Liver (tissue), 9 donors: Measurements from ENCODE around the gene IRX6. TPM values are rescaled to one million over a fixed set of nuclear protein-coding genes. Genes with fewer than 3 reads are reported as not detected.

ENCODE experiments used
- DNase-seq: peaks from one replicate; pipeline ENCODE4 v3.0.0-alpha.2; 2017; ENCODE audit warnings: low spot score
- H3K27ac ChIP-seq, 2 donors: one replicate each; pipeline ENCODE4 v1.7.0; 2013; ENCODE audit warnings: inconsistent platforms in 2 of 2, low read length in 2 of 2, control low read depth in 1 of 2, low read depth in 1 of 2, mild to moderate bottlenecking in 1 of 2
- H3K27me3 ChIP-seq, 4 donors: one replicate each; pipeline versions ENCODE4 v1.6.1 to v1.7.0; 2013; ENCODE audit warnings: low read length in 3 of 4, inconsistent platforms in 1 of 4, mild to moderate bottlenecking in 1 of 4, moderate library complexity in 1 of 4; ENCODE audit not compliant: control insufficient read depth in 4 of 4, insufficient read depth in 4 of 4
- H3K36me3 ChIP-seq, 4 donors: one replicate each; pipeline versions ENCODE4 v1.6.1 to v1.7.0; 2013; ENCODE audit warnings: low read length in 3 of 4, mild to moderate bottlenecking in 3 of 4, low read depth in 1 of 4, moderate library complexity in 1 of 4; ENCODE audit not compliant: control insufficient read depth in 4 of 4, insufficient read depth in 3 of 4
- H3K4me1 ChIP-seq, 4 donors: one replicate each; pipeline versions ENCODE4 v1.6.1 to v1.7.0; 2013; ENCODE audit warnings: low read length in 3 of 4, mild to moderate bottlenecking in 3 of 4, moderate library complexity in 1 of 4; ENCODE audit not compliant: control insufficient read depth in 4 of 4, insufficient read depth in 4 of 4
- H3K4me3 ChIP-seq, 3 donors: one replicate each; pipeline versions ENCODE4 v1.6.1 to v1.7.0; 2013; ENCODE audit warnings: low read length in 3 of 3, control low read depth in 1 of 3, low read depth in 1 of 3, mild to moderate bottlenecking in 1 of 3
- H3K9ac ChIP-seq, 2 donors: one replicate each; pipeline ENCODE4 v1.7.0; 2013; ENCODE audit warnings: low read length in 2 of 2, mild to moderate bottlenecking in 2 of 2, moderate library complexity in 2 of 2, control low read depth in 1 of 2, low read depth in 1 of 2
- H3K9me3 ChIP-seq, 4 donors: one replicate each; pipeline versions ENCODE4 v1.6.1 to v1.7.0; 2013; ENCODE audit warnings: low read length in 3 of 4; ENCODE audit not compliant: control insufficient read depth in 4 of 4
- EGR1 ChIP-seq, 2 donors: IDR thresholded peaks; 2 replicates each; pipeline ENCODE4 v1.6.1; 2016 to 2018; ENCODE audit warnings: antibody characterized with exemption in 2 of 2, low read depth in 2 of 2
- FOXA1 ChIP-seq: IDR thresholded peaks from 2 replicates; pipeline ENCODE4 v1.6.1; 2016; ENCODE audit warnings: antibody characterized with exemption
- FOXA2 ChIP-seq: IDR thresholded peaks from 2 replicates; pipeline ENCODE4 v1.6.1; 2016; ENCODE audit warnings: antibody characterized with exemption
- GABPA ChIP-seq, 2 donors: IDR thresholded peaks in 1 of 2; conservative IDR thresholded peaks in 1 of 2; 2 replicates each; pipeline ENCODE4 v1.6.1; 2016; ENCODE audit warnings: antibody characterized with exemption in 2 of 2, mild to moderate bottlenecking in 1 of 2, moderate library complexity in 1 of 2
- HNF4A ChIP-seq, 2 donors: conservative IDR thresholded peaks; 2 replicates each; pipeline ENCODE4 v1.6.1; 2016; ENCODE audit warnings: antibody characterized with exemption in 2 of 2, mild to moderate bottlenecking in 2 of 2
- RAD21 ChIP-seq, 2 donors: IDR thresholded peaks; 2 replicates each; pipeline ENCODE4 v1.6.1; 2016; ENCODE audit warnings: antibody characterized with exemption in 2 of 2, mild to moderate bottlenecking in 2 of 2
- RXRA ChIP-seq, 2 donors: IDR thresholded peaks; 2 replicates each; pipeline ENCODE4 v1.6.1; 2017 to 2018; ENCODE audit warnings: antibody characterized with exemption in 2 of 2, mild to moderate bottlenecking in 1 of 2
- SP1 ChIP-seq: IDR thresholded peaks from 2 replicates; pipeline ENCODE4 v1.6.1; 2018; ENCODE audit warnings: antibody characterized with exemption, mild to moderate bottlenecking
- TAF1 ChIP-seq: conservative IDR thresholded peaks from 2 replicates; pipeline ENCODE4 v1.6.1; 2016; ENCODE audit warnings: antibody characterized with exemption, mild to moderate bottlenecking
- WGBS: extraction: QIAGEN DNeasy Blood & Tissue Kit; methylation state at CpG from one replicate; pipeline ENCODE4 v1.1.7; 2013; 5-methylcytosine and 5-hydroxymethylcytosine counted together
- polyA plus RNA-seq, 2 donors: library from polyadenylated mRNA; stranded (reverse) in 1 of 2; unstranded in 1 of 2; fragments of 200-250 nt in 1 of 2; fragments of >200 nt in 1 of 2; fragmentation: Nextera tagmentation in 1 of 2; extraction: Ambion mirVana in 1 of 2; gene quantifications; one replicate each; pipeline versions ENCODE4 v1.2.1 to v1.2.3, GENCODE V29; 2013 to 2015
- total RNA-seq, 2 donors: library from RNA; depleted of rRNA; stranded (reverse); fragments of >200 nt; gene quantifications; one replicate each; pipeline ENCODE4 v1.2.3, GENCODE V29; 2014
- TF ChIP-seq, protein P1 (sequence below): IDR thresholded peaks from 2 replicates; pipeline ENCODE4 v1.6.1; 2016; ENCODE audit warnings: antibody characterized with exemption
- TF ChIP-seq, protein P2 (sequence below): IDR thresholded peaks from 2 replicates; pipeline ENCODE4 v1.6.1; 2016; ENCODE audit warnings: antibody characterized with exemption, mild to moderate bottlenecking
- TF ChIP-seq, protein P3 (sequence below): IDR thresholded peaks from 2 replicates; pipeline ENCODE4 v1.6.1; 2016; ENCODE audit warnings: antibody characterized with exemption
- TF ChIP-seq, protein P4 (sequence below): fragments of 150-350 bp; IDR thresholded peaks from 2 replicates; pipeline ENCODE4 v1.5.1; 2017; ENCODE audit warnings: improper control_type of control experiment, low read depth, low read length; ENCODE audit not compliant: missing input control
- donor health status: healthy.
- donor health status: healthy.
- donor health status: healthy.
- donor health status: healthy.
- donor health status: healthy.

IRX6 gene
- total and polyA plus RNA-seq, 4 donors = not detected

DNA sequence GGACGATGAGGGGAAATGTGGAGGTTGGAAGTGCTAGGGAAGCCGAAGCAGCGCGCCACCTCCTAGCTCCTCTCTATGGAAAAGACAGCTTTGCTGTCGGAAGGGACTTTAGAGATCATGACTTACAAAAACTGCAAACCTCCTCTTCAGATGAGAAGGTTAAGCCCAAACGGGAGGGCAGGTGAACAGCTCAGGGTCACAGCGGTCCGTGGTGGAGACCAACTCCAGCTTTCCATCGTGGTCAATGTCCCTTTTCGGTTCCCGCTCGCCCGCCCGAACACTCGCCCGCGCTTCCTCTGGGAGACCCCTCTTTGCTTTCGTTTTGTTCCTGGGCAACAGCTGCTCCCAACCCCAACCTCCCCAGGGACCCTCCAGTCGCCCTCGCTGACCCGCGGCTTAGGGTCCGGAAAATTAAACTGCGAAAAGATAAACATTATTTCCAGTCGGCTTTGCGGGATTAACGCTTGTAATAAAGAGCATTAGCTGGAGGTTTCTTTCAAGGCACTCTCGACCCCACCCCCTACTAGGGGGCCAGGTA lies 7.7 kb downstream of the IRX6 start (continued):
- TF ChIP-seq, protein P1, sequence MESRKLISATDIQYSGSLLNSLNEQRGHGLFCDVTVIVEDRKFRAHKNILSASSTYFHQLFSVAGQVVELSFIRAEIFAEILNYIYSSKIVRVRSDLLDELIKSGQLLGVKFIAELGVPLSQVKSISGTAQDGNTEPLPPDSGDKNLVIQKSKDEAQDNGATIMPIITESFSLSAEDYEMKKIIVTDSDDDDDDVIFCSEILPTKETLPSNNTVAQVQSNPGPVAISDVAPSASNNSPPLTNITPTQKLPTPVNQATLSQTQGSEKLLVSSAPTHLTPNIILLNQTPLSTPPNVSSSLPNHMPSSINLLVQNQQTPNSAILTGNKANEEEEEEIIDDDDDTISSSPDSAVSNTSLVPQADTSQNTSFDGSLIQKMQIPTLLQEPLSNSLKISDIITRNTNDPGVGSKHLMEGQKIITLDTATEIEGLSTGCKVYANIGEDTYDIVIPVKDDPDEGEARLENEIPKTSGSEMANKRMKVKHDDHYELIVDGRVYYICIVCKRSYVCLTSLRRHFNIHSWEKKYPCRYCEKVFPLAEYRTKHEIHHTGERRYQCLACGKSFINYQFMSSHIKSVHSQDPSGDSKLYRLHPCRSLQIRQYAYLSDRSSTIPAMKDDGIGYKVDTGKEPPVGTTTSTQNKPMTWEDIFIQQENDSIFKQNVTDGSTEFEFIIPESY = no peak
- TF ChIP-seq EGR1 (IDR thresholded peaks at IDR 0.05; ENCODE audit: low read depth in 2 of 2) (no peak), FOXA1 (no peak), TAF1 (no peak), FOXA2 (no peak), SP1 (no peak)
- TF ChIP-seq, protein P2, sequence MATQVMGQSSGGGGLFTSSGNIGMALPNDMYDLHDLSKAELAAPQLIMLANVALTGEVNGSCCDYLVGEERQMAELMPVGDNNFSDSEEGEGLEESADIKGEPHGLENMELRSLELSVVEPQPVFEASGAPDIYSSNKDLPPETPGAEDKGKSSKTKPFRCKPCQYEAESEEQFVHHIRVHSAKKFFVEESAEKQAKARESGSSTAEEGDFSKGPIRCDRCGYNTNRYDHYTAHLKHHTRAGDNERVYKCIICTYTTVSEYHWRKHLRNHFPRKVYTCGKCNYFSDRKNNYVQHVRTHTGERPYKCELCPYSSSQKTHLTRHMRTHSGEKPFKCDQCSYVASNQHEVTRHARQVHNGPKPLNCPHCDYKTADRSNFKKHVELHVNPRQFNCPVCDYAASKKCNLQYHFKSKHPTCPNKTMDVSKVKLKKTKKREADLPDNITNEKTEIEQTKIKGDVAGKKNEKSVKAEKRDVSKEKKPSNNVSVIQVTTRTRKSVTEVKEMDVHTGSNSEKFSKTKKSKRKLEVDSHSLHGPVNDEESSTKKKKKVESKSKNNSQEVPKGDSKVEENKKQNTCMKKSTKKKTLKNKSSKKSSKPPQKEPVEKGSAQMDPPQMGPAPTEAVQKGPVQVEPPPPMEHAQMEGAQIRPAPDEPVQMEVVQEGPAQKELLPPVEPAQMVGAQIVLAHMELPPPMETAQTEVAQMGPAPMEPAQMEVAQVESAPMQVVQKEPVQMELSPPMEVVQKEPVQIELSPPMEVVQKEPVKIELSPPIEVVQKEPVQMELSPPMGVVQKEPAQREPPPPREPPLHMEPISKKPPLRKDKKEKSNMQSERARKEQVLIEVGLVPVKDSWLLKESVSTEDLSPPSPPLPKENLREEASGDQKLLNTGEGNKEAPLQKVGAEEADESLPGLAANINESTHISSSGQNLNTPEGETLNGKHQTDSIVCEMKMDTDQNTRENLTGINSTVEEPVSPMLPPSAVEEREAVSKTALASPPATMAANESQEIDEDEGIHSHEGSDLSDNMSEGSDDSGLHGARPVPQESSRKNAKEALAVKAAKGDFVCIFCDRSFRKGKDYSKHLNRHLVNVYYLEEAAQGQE = no peak
- TF ChIP-seq, protein P3, sequence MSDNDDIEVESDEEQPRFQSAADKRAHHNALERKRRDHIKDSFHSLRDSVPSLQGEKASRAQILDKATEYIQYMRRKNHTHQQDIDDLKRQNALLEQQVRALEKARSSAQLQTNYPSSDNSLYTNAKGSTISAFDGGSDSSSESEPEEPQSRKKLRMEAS = no peak

DNA sequence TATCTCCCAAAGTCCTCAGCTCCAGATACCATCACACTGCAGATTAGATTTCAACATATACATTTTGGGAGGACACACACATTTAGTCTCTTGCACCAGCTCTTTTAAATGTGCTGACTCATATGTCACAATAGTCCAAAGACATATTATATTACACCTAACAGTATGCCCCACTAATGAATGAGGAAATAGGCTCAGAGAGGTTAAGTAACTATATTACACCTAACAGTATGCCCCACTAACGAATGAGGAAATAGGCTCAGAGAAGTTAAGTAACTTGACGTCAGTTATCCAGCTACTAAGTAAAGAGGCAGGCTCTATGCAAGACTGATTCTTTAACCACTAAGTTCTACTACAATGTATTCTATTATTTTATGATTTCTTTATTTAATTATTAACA lies 9.7 kb downstream of the IRX6 start:
- peaks cover 0 to 11% (median 8%) of the 10 kb centered on the region in 4 donors for H3K27me3 ChIP-seq
- no peak overlapping the region for H3K4me3 ChIP-seq
- WGBS = 68% methylated on average over 2 of the region's 2 CpGs
- TF ChIP-seq HNF4A (conservative IDR thresholded peaks at IDR 0.05) (no peak), FOXA2 (no peak), RAD21 (IDR thresholded peaks at IDR 0.05) (no peak)
- TF ChIP-seq, protein P4, sequence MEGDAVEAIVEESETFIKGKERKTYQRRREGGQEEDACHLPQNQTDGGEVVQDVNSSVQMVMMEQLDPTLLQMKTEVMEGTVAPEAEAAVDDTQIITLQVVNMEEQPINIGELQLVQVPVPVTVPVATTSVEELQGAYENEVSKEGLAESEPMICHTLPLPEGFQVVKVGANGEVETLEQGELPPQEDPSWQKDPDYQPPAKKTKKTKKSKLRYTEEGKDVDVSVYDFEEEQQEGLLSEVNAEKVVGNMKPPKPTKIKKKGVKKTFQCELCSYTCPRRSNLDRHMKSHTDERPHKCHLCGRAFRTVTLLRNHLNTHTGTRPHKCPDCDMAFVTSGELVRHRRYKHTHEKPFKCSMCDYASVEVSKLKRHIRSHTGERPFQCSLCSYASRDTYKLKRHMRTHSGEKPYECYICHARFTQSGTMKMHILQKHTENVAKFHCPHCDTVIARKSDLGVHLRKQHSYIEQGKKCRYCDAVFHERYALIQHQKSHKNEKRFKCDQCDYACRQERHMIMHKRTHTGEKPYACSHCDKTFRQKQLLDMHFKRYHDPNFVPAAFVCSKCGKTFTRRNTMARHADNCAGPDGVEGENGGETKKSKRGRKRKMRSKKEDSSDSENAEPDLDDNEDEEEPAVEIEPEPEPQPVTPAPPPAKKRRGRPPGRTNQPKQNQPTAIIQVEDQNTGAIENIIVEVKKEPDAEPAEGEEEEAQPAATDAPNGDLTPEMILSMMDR = no peak
- no peak for DNase-seq
- H3K9me3 ChIP-seq = no peaks in the 10 kb centered on the region
- H3K9ac ChIP-seq = no peak overlapping the region
- peaks cover 0 to 16% (median 0%) of the 10 kb centered on the region in 4 donors for H3K4me1 ChIP-seq
- H3K27ac ChIP-seq = no peak overlapping the region
- no peaks in the 10 kb centered on the region for H3K36me3 ChIP-seq

DNA sequence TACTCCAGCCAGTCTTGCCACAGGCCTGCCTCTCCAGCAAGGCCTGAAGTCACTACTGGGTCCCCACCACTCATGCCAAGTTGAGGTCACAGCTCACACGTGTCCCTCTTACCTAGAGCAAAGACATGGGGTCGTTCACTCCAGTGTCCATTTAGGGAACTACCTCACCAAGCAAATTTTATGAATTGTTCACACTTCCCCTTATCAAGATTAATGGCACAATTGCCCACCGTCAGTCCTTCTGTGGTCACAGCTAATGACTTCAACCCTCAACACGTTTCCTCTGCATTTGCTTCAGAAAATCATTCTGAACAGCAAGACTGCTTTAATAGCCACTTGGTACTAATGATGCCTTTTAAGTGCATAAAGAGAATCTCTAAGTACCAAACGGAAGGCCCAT lies 14.6 kb downstream of the IRX6 start:
- Histone ChIP-seq H3K4me1 (no peaks in the 10 kb centered on the region), H3K36me3 (no peaks in the 10 kb centered on the region), H3K9me3 (no peaks in the 10 kb centered on the region), H3K27me3 (peaks cover 0 to 3% (median 2%) of the 10 kb centered on the region in 4 donors), H3K4me3 (no peak overlapping the region), H3K27ac (no peak overlapping the region), H3K9ac (no peak overlapping the region)
- WGBS = 62% methylated on average over 5 of the region's 5 CpGs
- no peak for DNase-seq
- TF ChIP-seq, protein P1 = no peak
- TF ChIP-seq TAF1 (no peak), FOXA1 (no peak), RXRA (IDR thresholded peaks at IDR 0.05) (no peak), GABPA (IDR thresholded peaks at IDR 0.05 in 1 of 2, conservative IDR thresholded peaks at IDR 0.05 in 1 of 2) (no peak)
- TF ChIP-seq, protein P2 = no peak
- TF ChIP-seq, protein P3 = no peak
